GM12878 (cell line): ENCODE results near the gene GGNBP2. TPM values are rescaled to one million over a fixed set of nuclear protein-coding genes. Genes with fewer than 3 reads are reported as not detected.
A peak's percentile ranks its signal among the peaks of the same experiment; 100 is the strongest.

ENCODE experiments used
- ATF7 ChIP-seq: fragments of 450-650 bp; IDR thresholded peaks from 2 replicates; pipeline ENCODE4 v1.6.1; 2016; ENCODE audit warnings: low read depth, mild to moderate bottlenecking
- CEBPB ChIP-seq, 2 experiments: fragments of 150-350 bp in 1 of 2; IDR thresholded peaks; 2 replicates each; pipeline ENCODE4 v1.6.1; 2012 to 2014; ENCODE audit warnings: low read depth in 2 of 2, low read length in 2 of 2, borderline replicate concordance in 1 of 2, inconsistent platforms in 1 of 2
- CREM ChIP-seq: IDR thresholded peaks from 2 replicates; pipeline ENCODE4 v1.6.1; 2014; ENCODE audit warnings: antibody characterized with exemption, low read depth
- DPF2 ChIP-seq: fragments of 450-650 bp; IDR thresholded peaks from 2 replicates; pipeline ENCODE4 v1.6.1; 2017; ENCODE audit warnings: mild to moderate bottlenecking
- FOXK2 ChIP-seq: fragments of 450-650 bp; IDR thresholded peaks from 2 replicates; pipeline ENCODE4 v1.6.1; 2017; ENCODE audit warnings: mild to moderate bottlenecking, moderate library complexity
- FOXM1 ChIP-seq: IDR thresholded peaks from 2 replicates; pipeline ENCODE4 v1.6.1; 2012; ENCODE audit warnings: low read depth, mild to moderate bottlenecking, inconsistent platforms, low read length, moderate library complexity
- MEF2A ChIP-seq: IDR thresholded peaks from 2 replicates; pipeline ENCODE4 v1.6.1; 2011; ENCODE audit warnings: low read depth, mild to moderate bottlenecking, low read length, moderate library complexity; ENCODE audit not compliant: insufficient read depth
- MTA2 ChIP-seq: fragments of 450-650 bp; IDR thresholded peaks from 2 replicates; pipeline ENCODE4 v1.6.1; 2016; ENCODE audit warnings: low read depth, mild to moderate bottlenecking, moderate library complexity
- MYC ChIP-seq: IDR thresholded peaks from 2 replicates; pipeline ENCODE4 v1.6.1; 2011; ENCODE audit warnings: mild to moderate bottlenecking, low read length, moderate library complexity, inconsistent platforms; ENCODE audit not compliant: insufficient read depth, insufficient replicate concordance, insufficient read length, severe bottlenecking
- RAD51 ChIP-seq: fragments of 450-650 bp; IDR thresholded peaks from 2 replicates; pipeline ENCODE4 v1.6.1; 2016; ENCODE audit warnings: moderate library complexity, mild to moderate bottlenecking, inconsistent platforms
- SPI1 ChIP-seq: IDR thresholded peaks from 2 replicates; pipeline ENCODE4 v1.6.1; 2011; ENCODE audit warnings: low read depth, mild to moderate bottlenecking, low read length, moderate library complexity, borderline replicate concordance; ENCODE audit not compliant: insufficient read depth
- TAF1 ChIP-seq: IDR thresholded peaks from 2 replicates; pipeline ENCODE4 v1.6.1; 2011; ENCODE audit warnings: mild to moderate bottlenecking, low read depth, low read length, borderline replicate concordance
- TARDBP ChIP-seq: IDR thresholded peaks from 2 replicates; pipeline ENCODE4 v1.6.1; 2016; ENCODE audit warnings: borderline replicate concordance
- ZBED1 ChIP-seq: IDR thresholded peaks from 2 replicates; pipeline ENCODE4 v1.6.1; 2016; ENCODE audit warnings: borderline replicate concordance
- ZNF274 ChIP-seq: IDR thresholded peaks from one replicate; pipeline ENCODE4 v1.8.0; 2011; ENCODE audit not compliant: insufficient read length, insufficient read depth
- ZNF622 ChIP-seq: fragments of 450-650 bp; IDR thresholded peaks from 2 replicates; pipeline ENCODE4 v1.6.1; 2017; ENCODE audit warnings: mild to moderate bottlenecking, inconsistent platforms
- ZZZ3 ChIP-seq: IDR thresholded peaks from 2 replicates; pipeline ENCODE4 v1.6.1; 2011; ENCODE audit warnings: low read depth; ENCODE audit not compliant: control insufficient read depth, insufficient read length
- polyA plus RNA-seq, 11 experiments: library from polyadenylated mRNA; depleted of rRNA in 4 of 11; unstranded in 6 of 11; stranded (reverse) in 5 of 11; fragments of >200 nt; fragmentation: Nextera tagmentation in 4 of 11; fragmentation: Illumina TruSeq in 1 of 11; extraction: Ambion mirVana in 4 of 11; extraction: Trizol in 1 of 11; gene quantifications; 1 replicate in 1 of 11; 2 replicates in 10 of 11; pipeline versions ENCODE4 v1.2.1 to v1.2.3, GENCODE V29; 2011 to 2016; ENCODE audit warnings: inconsistent platforms in 2 of 11, missing spikeins in 2 of 11, low read depth in 1 of 11
- total RNA-seq, 4 experiments: library from RNA; depleted of rRNA in 3 of 4; stranded (reverse); fragments of >200 nt in 3 of 4; fragmentation: Illumina TruSeq in 1 of 4; extraction: Trizol in 1 of 4; gene quantifications; 2 replicates each; pipeline versions ENCODE4 v1.2.1 to v1.2.3, GENCODE V29; 2013 to 2021
- TF ChIP-seq, protein P1 (sequence below): fragments of 150-350 bp; IDR thresholded peaks from 2 replicates; pipeline ENCODE4 v1.6.1; 2016; ENCODE audit warnings: low read depth, low read length
- TF ChIP-seq, protein P2 (sequence below): fragments of 450-650 bp; IDR thresholded peaks from 2 replicates; pipeline ENCODE4 v1.6.1; 2017; ENCODE audit warnings: low read depth, mild to moderate bottlenecking, moderate library complexity
- TF ChIP-seq, protein P3 (sequence below): fragments of 450-650 bp; conservative IDR thresholded peaks from 2 replicates; pipeline ENCODE4 v1.6.1; 2017; ENCODE audit warnings: mild to moderate bottlenecking, moderate library complexity
- TF ChIP-seq, protein P4 (sequence below): fragments of 450-650 bp; IDR thresholded peaks from 2 replicates; pipeline ENCODE4 v1.6.1; 2017; ENCODE audit warnings: mild to moderate bottlenecking, low read depth, inconsistent platforms; ENCODE audit not compliant: poor library complexity, severe bottlenecking

GGNBP2 gene
- total and polyA plus RNA-seq, 10 of the 15 experiments (the other 5 are each of a cell fraction or from before 2014, with no cell fraction given): 36.3 to 82.0 (median 50.0) TPM

DNA sequence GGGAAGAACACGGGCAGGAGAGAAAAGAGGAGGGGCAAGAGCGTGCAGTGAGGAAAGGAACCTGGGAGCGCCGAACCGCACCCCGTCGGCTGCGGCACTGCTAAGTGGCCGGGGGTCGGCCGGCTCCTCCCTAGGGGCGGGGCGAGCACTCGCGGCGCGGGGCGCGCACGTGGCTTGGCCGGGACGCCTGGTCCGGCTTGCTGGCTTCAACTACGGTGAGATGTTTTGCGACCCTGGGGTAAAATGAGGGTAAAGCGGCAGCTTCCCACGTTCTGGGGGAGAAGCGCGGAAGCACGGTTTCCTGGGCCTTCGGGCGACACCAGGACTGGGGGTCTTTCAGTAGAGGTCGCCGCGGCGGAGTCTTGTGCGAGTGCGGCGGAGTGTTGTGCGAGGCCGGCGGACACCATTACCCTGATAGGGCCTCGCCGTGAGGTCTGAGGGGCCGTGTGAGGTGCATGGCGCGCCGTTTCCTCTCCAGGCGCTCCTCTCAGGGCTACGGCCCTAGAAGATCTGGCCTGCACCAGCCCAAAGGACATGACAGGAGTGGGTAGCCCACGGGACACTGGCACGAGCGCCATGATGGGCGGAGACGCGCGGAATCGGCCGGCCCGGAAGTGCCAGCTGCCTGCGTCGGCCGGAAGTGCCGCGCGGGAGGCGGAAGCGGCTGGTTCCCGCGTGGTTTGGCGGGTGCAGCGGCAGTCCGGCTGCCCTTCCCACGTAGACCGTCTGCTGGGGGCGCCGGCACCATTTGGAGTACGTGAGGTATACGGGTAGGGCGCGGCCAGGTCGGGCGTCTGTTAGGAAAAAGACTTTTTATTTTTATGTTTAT is 9.7 kb upstream of the GGNBP2 start, which contains the start of the genes MYO19 and PIGW (continued):
- TF ChIP-seq, protein P1, sequence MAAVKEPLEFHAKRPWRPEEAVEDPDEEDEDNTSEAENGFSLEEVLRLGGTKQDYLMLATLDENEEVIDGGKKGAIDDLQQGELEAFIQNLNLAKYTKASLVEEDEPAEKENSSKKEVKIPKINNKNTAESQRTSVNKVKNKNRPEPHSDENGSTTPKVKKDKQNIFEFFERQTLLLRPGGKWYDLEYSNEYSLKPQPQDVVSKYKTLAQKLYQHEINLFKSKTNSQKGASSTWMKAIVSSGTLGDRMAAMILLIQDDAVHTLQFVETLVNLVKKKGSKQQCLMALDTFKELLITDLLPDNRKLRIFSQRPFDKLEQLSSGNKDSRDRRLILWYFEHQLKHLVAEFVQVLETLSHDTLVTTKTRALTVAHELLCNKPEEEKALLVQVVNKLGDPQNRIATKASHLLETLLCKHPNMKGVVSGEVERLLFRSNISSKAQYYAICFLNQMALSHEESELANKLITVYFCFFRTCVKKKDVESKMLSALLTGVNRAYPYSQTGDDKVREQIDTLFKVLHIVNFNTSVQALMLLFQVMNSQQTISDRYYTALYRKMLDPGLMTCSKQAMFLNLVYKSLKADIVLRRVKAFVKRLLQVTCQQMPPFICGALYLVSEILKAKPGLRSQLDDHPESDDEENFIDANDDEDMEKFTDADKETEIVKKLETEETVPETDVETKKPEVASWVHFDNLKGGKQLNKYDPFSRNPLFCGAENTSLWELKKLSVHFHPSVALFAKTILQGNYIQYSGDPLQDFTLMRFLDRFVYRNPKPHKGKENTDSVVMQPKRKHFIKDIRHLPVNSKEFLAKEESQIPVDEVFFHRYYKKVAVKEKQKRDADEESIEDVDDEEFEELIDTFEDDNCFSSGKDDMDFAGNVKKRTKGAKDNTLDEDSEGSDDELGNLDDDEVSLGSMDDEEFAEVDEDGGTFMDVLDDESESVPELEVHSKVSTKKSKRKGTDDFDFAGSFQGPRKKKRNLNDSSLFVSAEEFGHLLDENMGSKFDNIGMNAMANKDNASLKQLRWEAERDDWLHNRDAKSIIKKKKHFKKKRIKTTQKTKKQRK: no peak
- TF ChIP-seq MEF2A: 0 out of 2 replicates have a peak, but pooled peaks have one; percentile 44
- TF ChIP-seq, protein P2, sequence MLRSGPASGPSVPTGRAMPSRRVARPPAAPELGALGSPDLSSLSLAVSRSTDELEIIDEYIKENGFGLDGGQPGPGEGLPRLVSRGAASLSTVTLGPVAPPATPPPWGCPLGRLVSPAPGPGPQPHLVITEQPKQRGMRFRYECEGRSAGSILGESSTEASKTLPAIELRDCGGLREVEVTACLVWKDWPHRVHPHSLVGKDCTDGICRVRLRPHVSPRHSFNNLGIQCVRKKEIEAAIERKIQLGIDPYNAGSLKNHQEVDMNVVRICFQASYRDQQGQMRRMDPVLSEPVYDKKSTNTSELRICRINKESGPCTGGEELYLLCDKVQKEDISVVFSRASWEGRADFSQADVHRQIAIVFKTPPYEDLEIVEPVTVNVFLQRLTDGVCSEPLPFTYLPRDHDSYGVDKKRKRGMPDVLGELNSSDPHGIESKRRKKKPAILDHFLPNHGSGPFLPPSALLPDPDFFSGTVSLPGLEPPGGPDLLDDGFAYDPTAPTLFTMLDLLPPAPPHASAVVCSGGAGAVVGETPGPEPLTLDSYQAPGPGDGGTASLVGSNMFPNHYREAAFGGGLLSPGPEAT: peak; percentile 67; the same call in 1 of the 2 replicates
- TF ChIP-seq FOXK2: 0 out of 2 replicates have a peak, but pooled peaks have one; percentile 32
- TF ChIP-seq RAD51: no peak
- TF ChIP-seq FOXM1: no peak
- TF ChIP-seq DPF2: peak; percentile 72
- no peak for TF ChIP-seq ATF7
- no peak for TF ChIP-seq CEBPB (IDR thresholded peaks at IDR 0.05; ENCODE audit: borderline replicate concordance in 1 of 2, low read depth in 2 of 2, low read length in 2 of 2)
- TF ChIP-seq ZNF622: no peak
- TF ChIP-seq ZBED1: peak; percentile 49; the same call in 1 of the 2 replicates
- peak; percentile 99 for TF ChIP-seq MYC
- peak; percentile 90 for TF ChIP-seq TAF1
- TF ChIP-seq, protein P3, sequence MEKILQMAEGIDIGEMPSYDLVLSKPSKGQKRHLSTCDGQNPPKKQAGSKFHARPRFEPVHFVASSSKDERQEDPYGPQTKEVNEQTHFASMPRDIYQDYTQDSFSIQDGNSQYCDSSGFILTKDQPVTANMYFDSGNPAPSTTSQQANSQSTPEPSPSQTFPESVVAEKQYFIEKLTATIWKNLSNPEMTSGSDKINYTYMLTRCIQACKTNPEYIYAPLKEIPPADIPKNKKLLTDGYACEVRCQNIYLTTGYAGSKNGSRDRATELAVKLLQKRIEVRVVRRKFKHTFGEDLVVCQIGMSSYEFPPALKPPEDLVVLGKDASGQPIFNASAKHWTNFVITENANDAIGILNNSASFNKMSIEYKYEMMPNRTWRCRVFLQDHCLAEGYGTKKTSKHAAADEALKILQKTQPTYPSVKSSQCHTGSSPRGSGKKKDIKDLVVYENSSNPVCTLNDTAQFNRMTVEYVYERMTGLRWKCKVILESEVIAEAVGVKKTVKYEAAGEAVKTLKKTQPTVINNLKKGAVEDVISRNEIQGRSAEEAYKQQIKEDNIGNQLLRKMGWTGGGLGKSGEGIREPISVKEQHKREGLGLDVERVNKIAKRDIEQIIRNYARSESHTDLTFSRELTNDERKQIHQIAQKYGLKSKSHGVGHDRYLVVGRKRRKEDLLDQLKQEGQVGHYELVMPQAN: peak; percentile 94
- peak; percentile 51; the same call in 1 of the 2 replicates for TF ChIP-seq SPI1
- TF ChIP-seq TARDBP: 0 out of 2 replicates have a peak, but pooled peaks have one; percentile 18
- TF ChIP-seq ZZZ3: no peak
- TF ChIP-seq CREM: peak; percentile 64
- TF ChIP-seq ZNF274: no peak
- TF ChIP-seq, protein P4, sequence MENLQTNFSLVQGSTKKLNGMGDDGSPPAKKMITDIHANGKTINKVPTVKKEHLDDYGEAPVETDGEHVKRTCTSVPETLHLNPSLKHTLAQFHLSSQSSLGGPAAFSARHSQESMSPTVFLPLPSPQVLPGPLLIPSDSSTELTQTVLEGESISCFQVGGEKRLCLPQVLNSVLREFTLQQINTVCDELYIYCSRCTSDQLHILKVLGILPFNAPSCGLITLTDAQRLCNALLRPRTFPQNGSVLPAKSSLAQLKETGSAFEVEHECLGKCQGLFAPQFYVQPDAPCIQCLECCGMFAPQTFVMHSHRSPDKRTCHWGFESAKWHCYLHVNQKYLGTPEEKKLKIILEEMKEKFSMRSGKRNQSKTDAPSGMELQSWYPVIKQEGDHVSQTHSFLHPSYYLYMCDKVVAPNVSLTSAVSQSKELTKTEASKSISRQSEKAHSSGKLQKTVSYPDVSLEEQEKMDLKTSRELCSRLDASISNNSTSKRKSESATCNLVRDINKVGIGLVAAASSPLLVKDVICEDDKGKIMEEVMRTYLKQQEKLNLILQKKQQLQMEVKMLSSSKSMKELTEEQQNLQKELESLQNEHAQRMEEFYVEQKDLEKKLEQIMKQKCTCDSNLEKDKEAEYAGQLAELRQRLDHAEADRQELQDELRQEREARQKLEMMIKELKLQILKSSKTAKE: no peak
- no peak for TF ChIP-seq MTA2
